Measurements from ENCODE around the gene SHKBP1.
"Not testable (repeated sequence)": the region's sequence is repeated elsewhere in the genome, so short reads cannot be mapped to it uniquely, and the experiment has no call there.

The SHKBP1 gene, protein sequence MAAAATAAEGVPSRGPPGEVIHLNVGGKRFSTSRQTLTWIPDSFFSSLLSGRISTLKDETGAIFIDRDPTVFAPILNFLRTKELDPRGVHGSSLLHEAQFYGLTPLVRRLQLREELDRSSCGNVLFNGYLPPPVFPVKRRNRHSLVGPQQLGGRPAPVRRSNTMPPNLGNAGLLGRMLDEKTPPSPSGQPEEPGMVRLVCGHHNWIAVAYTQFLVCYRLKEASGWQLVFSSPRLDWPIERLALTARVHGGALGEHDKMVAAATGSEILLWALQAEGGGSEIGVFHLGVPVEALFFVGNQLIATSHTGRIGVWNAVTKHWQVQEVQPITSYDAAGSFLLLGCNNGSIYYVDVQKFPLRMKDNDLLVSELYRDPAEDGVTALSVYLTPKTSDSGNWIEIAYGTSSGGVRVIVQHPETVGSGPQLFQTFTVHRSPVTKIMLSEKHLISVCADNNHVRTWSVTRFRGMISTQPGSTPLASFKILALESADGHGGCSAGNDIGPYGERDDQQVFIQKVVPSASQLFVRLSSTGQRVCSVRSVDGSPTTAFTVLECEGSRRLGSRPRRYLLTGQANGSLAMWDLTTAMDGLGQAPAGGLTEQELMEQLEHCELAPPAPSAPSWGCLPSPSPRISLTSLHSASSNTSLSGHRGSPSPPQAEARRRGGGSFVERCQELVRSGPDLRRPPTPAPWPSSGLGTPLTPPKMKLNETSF
- 41.9 to 117 (median 58.1) reads per million in 17 experiments for total RNA-seq

- DNase-seq, result peak; percentile 98 to 99 (median 98)
Observed at GRCh38 chr19:40576585-40577451, at the start of gene SHKBP1. SHKBP1 (plus strand) TSS chr19:40576873; CDS start chr19:40576900, 27 bp downstream.

- no peak for DNase-seq
Observed at GRCh38 chr19:40528078-40528477, 48.6 kb upstream of the SHKBP1 start.

DNA sequence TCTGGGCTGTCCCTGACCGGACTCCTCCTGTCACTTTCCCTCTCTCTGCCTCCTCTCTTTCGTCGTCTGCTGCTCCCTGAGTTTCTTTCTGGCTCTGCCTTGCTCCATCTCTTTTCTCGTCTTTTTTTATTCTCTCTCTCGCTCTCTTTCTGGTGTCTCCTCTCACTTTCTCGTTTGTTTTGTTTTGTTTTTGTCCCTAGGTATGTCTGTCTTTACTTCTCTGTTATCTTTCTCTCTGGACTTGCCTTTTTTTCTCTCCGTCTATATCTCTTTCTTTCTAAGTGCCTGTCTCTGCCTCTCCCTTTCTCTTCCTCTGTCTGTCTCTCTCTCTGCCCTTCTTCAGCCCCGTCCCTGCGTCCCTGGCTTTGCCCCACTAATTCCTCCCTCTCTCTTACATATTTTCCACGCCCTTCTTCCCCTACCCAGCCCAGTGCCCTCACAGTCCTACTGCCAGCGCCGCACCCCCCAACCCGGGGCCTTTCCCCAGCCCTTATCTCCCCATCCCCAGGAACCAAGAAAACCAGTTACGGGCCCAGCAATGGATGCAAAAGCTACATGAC is 48.1 kb upstream of the SHKBP1 start:
- no peak for DNase-seq

DNA sequence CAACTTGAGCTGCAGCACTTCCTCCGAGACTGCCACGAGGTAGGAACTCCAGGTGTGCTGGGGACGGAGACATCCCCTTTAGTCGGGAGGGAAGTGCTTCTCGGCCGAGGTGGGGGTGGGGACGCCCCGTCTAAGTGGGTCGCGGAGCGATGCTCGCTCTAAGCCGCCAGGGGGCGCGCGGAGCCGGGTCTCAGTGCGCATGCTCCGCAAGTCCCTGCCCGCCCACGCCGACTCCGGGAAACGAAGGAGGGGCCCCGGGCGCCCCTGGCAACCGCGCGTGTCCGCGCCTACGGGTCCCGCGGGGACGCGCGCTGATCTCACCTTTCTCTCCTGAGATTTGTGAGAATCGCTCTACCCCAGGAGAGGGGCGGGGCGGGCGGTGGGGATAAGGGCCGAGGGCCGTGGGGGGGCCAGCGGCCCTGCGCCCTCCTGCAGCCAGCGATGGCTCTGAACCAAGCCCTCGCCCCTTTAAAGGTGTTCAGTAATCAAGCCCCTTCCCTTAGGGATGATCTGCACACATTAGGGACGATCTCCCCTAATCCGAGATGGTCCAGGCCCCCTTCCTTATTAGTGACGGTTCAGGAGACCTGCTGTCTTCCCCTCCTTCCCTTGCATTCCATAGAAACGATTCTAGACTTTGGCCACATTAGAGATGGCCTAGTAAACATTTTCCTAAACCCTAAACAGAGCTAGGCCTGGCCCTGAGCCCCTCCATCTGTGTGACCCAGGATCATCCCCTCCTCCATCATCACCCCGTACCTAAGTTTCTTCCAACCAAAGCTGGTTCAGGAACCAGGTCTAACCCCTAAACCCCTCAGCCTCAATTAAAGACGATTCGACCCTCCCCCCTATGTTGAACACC is 47.3 kb upstream of the SHKBP1 start:
- DNase-seq, result peak; percentile 76 to 90 (median 88)

DNA sequence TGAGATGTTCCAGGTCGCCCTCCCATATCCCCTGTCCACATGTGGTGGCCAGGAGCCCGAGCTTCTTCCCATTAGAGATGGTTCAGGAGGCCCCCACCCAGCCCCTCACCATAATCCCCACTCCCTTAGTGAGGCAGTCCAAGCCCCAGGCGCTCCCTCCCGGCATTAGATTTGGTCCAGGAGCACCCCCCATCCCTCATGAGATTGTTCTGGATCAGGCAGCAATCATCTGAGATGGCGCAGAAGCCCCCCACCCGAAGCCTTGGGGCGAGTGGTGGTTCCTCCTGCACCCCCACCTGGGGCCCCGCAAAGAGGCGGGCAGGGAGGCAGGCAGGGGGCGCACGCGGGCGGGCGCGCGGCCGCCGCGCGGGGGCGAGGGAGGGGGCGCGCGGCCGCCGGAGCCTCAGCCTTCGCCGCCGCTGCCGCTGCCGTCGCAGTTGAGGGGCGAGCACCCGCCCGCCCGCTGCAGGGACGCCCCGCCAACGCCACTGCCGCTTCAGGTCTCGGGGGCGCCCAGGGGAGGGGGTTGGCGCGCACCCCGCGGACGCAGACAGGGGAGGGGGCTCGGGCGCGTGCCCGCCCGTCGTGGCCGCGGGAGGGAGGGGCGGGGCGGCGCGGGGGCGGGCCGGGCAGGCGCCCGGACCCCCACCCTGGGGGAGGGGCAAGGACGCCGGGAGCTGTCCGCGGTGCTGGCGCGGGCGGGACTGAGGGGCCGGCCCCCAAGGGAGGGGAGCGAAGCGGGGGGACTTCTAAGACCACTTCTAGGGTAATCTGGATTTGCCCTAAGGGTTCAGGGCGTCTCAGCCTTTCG is 46.4 kb upstream of the SHKBP1 start:
- peak in 1 of 4 experiments; percentile 19 for DNase-seq

- no peak for DNase-seq
Observed at GRCh38 chr19:40533508-40533907, 43.2 kb upstream of the SHKBP1 start.

- no peak for DNase-seq
Observed at GRCh38 chr19:40534148-40534547, 42.5 kb upstream of the SHKBP1 start.

- no peak for DNase-seq
Observed at GRCh38 chr19:40539070-40539469, 37.6 kb upstream of the SHKBP1 start.

- DNase-seq, result no peak
Observed at GRCh38 chr19:40542202-40542859, 34.3 kb upstream of the SHKBP1 start.

- no peak for DNase-seq
Observed at GRCh38 chr19:40543029-40543597, 33.6 kb upstream of the SHKBP1 start.

GRCh38 chr19:40546153-40546841 is 30.4 kb upstream of the SHKBP1 start:
- not testable (repeated sequence) for DNase-seq

DNA sequence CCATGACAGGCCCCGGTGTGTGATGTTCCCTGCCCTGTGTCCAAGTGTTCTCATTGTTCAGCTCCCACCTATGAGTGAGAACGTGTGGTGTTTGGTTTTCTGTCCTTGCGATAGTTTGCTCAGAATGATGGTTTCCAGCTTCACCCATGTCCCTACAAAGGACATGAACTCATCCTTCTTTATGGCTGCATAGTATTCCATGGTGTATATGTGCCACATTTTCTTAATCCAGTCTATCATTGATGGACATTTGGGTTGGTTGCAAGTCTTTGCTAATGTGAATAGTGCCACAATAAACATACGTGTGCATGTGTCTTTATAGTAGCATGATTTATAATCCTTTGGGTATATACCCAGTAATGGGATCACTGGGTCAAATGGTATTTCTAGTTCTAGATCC is 29.5 kb upstream of the SHKBP1 start:
- not testable (repeated sequence) for DNase-seq

DNA sequence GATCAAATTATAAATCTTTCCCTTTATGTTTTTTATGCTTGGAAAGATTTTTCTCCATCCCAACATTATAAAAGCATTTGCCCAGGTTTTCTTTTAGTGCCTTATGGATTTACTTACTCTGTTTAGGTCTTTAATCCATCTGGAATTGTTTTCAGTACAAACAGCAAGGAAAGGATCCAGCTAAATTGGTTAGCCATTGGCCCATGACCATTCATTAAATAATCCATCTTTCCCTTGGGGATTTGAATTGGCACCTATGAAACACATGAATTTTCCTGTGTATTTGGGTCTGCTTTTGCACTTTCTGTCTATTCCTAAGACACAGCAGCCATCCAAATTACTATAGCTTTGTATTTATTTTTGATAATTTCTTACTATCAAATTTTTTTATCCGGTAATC is 28.8 kb upstream of the SHKBP1 start:
- no peak for DNase-seq

GRCh38 chr19:40549007-40549708 is 27.5 kb upstream of the SHKBP1 start:
- peak; percentile 29 to 73 (median 58) for DNase-seq

GRCh38 chr19:40550951-40551350 is 25.7 kb upstream of the SHKBP1 start:
- no peak for DNase-seq

DNA sequence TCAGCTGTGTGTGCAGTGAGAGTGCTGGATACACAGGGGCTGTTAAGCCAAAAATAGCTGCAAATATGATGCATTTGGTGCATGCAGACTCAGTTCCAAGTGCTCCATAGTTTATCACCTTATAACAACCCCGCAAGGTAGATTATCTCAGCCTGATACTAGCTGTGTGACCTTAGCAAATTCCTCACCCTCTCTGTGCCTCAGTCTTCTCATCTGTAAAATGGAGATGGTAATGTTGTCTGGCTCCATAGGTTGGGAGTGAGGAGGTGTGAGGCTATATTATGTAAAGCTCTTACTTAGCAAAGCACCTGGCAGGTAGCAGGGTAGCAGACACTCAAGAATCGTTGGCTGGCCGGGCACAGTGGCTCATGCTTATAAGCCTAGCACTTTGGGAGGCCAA is 23.8 kb upstream of the SHKBP1 start:
- DNase-seq, result no peak

GRCh38 chr19:40553885-40554857 is 22.5 kb upstream of the SHKBP1 start:
- no peak for DNase-seq
